SU-DHL-6 (cell line): ENCODE measurements around the gene ENOX1.

Experiments
- H2AFZ ChIP-seq: fragments of 200-600 bp; sonication (generic); 2 replicates; pipeline ENCODE4 v1.6.1; 2014; ENCODE audit warnings: low read depth, mild to moderate bottlenecking, moderate library complexity, mixed read lengths, antibody characterized with exemption, low read length; ENCODE audit not compliant: severe bottlenecking
- H3F3A ChIP-seq: fragments of 200-600 bp; shearing (Covaris generic); 2 replicates; pipeline ENCODE4 v1.6.0; 2016; ENCODE audit warnings: antibody characterized with exemption, mild to moderate bottlenecking; ENCODE audit not compliant: insufficient read depth
- H3K27ac ChIP-seq: fragments of 200-600 bp; sonication (generic); 2 replicates; pipeline ENCODE4 v1.5.1; 2016; ENCODE audit warnings: low read depth, mild to moderate bottlenecking, low read length, moderate library complexity, mixed read lengths
- H3K27me3 ChIP-seq: fragments of 200-600 bp; sonication (generic), shearing (Covaris generic); 2 replicates; pipeline ENCODE4 v1.6.0; 2014; ENCODE audit warnings: mild to moderate bottlenecking, low read length
- H3K36me3 ChIP-seq: fragments of 200-600 bp; sonication (generic); 2 replicates; pipeline ENCODE4 v1.6.1; 2014; ENCODE audit warnings: mild to moderate bottlenecking, low read length, mixed read lengths
- H3K4me2 ChIP-seq: fragments of 300-600, 200-600 bp; shearing (Covaris generic), sonication (generic); 2 replicates; pipeline ENCODE4 v1.6.0; 2014; ENCODE audit warnings: low read length, low read depth, mild to moderate bottlenecking; ENCODE audit not compliant: poor library complexity, severe bottlenecking
- H3K4me3 ChIP-seq: fragments of 200-600 bp; sonication (generic); 2 replicates; pipeline ENCODE4 v1.5.1; 2014; ENCODE audit warnings: antibody characterized with exemption, low read length, mild to moderate bottlenecking, mixed read lengths; ENCODE audit not compliant: insufficient read depth, poor library complexity, severe bottlenecking
- H3K79me2 ChIP-seq: fragments of 200-600 bp; sonication (generic); 2 replicates; pipeline ENCODE4 v1.6.1; 2014; ENCODE audit warnings: mild to moderate bottlenecking, low read length, moderate library complexity; ENCODE audit not compliant: insufficient read depth
- H3K9ac ChIP-seq: fragments of 200-600 bp; sonication (generic); 2 replicates; pipeline ENCODE4 v1.7.0; 2014; ENCODE audit warnings: mild to moderate bottlenecking, low read length
- H3K9me2 ChIP-seq: fragments of 200-600 bp; sonication (generic); replicated peaks from 2 replicates; pipeline ENCODE4 v1.6.1; 2014; ENCODE audit warnings: low read length; ENCODE audit not compliant: insufficient read depth
- H3K9me3 ChIP-seq: fragments of 200-600 bp; sonication (generic); 2 replicates; pipeline ENCODE4 v1.6.1; 2014; ENCODE audit warnings: low read length, mixed read lengths; ENCODE audit not compliant: insufficient read depth
- H4K20me1 ChIP-seq: fragments of 200-600 bp; sonication (generic); 2 replicates; pipeline ENCODE4 v1.6.1; 2014; ENCODE audit warnings: low read depth, mild to moderate bottlenecking, antibody characterized with exemption, low read length, moderate library complexity, mixed read lengths
- CTCF ChIP-seq: fragments of 200-600 bp; sonication (generic); IDR thresholded peaks from one replicate; pipeline ENCODE4 v1.5.1; 2017; ENCODE audit warnings: antibody characterized with exemption, mild to moderate bottlenecking, low read length, moderate library complexity; ENCODE audit not compliant: insufficient read depth, poor library complexity, severe bottlenecking
- EZH2phosphoT487 ChIP-seq: fragments of 200-600 bp; sonication (generic), shearing (Covaris generic); conservative IDR thresholded peaks from 2 replicates; pipeline ENCODE4 v1.6.1; 2018; ENCODE audit warnings: mild to moderate bottlenecking, antibody characterized with exemption, low read length, moderate library complexity, mixed read lengths

Gene ENOX1

GRCh38 chr13:43230989-43231388 is 555.8 kb downstream of the ENOX1 start:
- H3K79me2 ChIP-seq, result no peaks in the 10 kb centered on the region
- no peaks in the 10 kb centered on the region for H3K9me3 ChIP-seq
- TF ChIP-seq CTCF (no peak), EZH2phosphoT487 (no peak)
- H3K4me2 ChIP-seq, result no peak overlapping the region
- H3K36me3 ChIP-seq, result no peaks in the 10 kb centered on the region
- no peaks in the 10 kb centered on the region for H3F3A ChIP-seq
- H2AFZ ChIP-seq, result no peak overlapping the region
- H3K27me3 ChIP-seq, result no peaks in the 10 kb centered on the region
- no peak overlapping the region for H3K27ac ChIP-seq
- H4K20me1 ChIP-seq, result no peaks in the 10 kb centered on the region
- H3K9ac ChIP-seq, result no peak overlapping the region
- H3K4me3 ChIP-seq, result no peak overlapping the region
- H3K9me2 ChIP-seq, result no peaks in the 10 kb centered on the region

- no peak overlapping the region for H3K9ac ChIP-seq
- H3K4me2 ChIP-seq, result no peak overlapping the region
- H4K20me1 ChIP-seq, result no peaks in the 10 kb centered on the region
- H3K79me2 ChIP-seq, result no peaks in the 10 kb centered on the region
- H3K27ac ChIP-seq, result no peak overlapping the region
- H3F3A ChIP-seq, result no peaks in the 10 kb centered on the region
- no peaks in the 10 kb centered on the region for H3K9me3 ChIP-seq
- no peak overlapping the region for H3K4me3 ChIP-seq
- H3K36me3 ChIP-seq, result no peaks in the 10 kb centered on the region
- no peaks in the 10 kb centered on the region for H3K27me3 ChIP-seq
- no peaks in the 10 kb centered on the region for H3K9me2 ChIP-seq
- no peak for TF ChIP-seq CTCF
- no peak for TF ChIP-seq EZH2phosphoT487
- no peak overlapping the region for H2AFZ ChIP-seq
Measured at GRCh38 chr13:43229506-43229905, 557.3 kb downstream of the ENOX1 start.

- Histone ChIP-seq H3K36me3 (no peaks in the 10 kb centered on the region), H4K20me1 (no peaks in the 10 kb centered on the region), H3K27me3 (no peaks in the 10 kb centered on the region), H3K9me2 (no peaks in the 10 kb centered on the region), H3K4me3 (no peak overlapping the region), H3K9me3 (no peaks in the 10 kb centered on the region), H3K9ac (no peak overlapping the region), H3K4me2 (no peak overlapping the region), H3F3A (no peaks in the 10 kb centered on the region), H3K27ac (no peak overlapping the region), H3K79me2 (no peaks in the 10 kb centered on the region), H2AFZ (no peak overlapping the region)
- TF ChIP-seq CTCF, result no peak
- no peak for TF ChIP-seq EZH2phosphoT487
Measured at GRCh38 chr13:43227721-43228120, 559.1 kb downstream of the ENOX1 start.
